Esophagus muscularis mucosa (tissue), 4 donors: ENCODE data around the gene DHCR24. TPM values are rescaled to one million over a fixed set of nuclear protein-coding genes. Genes with fewer than 3 reads are reported as not detected.

Source experiments
- DNase-seq: peaks from one replicate; pipeline ENCODE4 v3.0.0-alpha.2; 2017; ENCODE audit errors: extremely low spot score
- H3K27ac ChIP-seq, 4 donors: fragments of 200-600 bp; sonication (generic); replicated peaks in 1 of 4; 1 replicate in 3 of 4; 2 replicates in 1 of 4; pipeline ENCODE4 v1.5.1; 2016 to 2019; ENCODE audit warnings: mild to moderate bottlenecking in 1 of 4
- H3K27me3 ChIP-seq, 4 donors: fragments of 200-600 bp; sonication (generic); one replicate each; pipeline versions ENCODE4 v1.5.1 to v1.6.0; 2016 to 2019
- H3K36me3 ChIP-seq, 4 donors: fragments of 200-600 bp; sonication (generic); one replicate each; pipeline ENCODE4 v1.5.1; 2016 to 2019
- H3K4me1 ChIP-seq, 4 donors: fragments of 200-600 bp; sonication (generic); one replicate each; pipeline ENCODE4 v1.5.1; 2016 to 2019
- H3K4me3 ChIP-seq, 4 donors: fragments of 200-600 bp; sonication (generic); 1 replicate in 2 of 4; 2 replicates in 2 of 4; pipeline ENCODE4 v1.5.1; 2016 to 2019; ENCODE audit warnings: mild to moderate bottlenecking in 4 of 4, moderate library complexity in 1 of 4
- H3K9me3 ChIP-seq, 4 donors: fragments of 200-600 bp; sonication (generic); 1 replicate in 3 of 4; 2 replicates in 1 of 4; pipeline ENCODE4 v1.5.1; 2016 to 2019
- EP300 ChIP-seq: sonication (generic); formaldehyde crosslinking; IDR thresholded peaks from one replicate; pipeline ENCODE4 v1.6.1; 2017; ENCODE audit warnings: antibody characterized with exemption
- POLR2A ChIP-seq: fragments of 450-650 bp; IDR thresholded peaks from one replicate; pipeline ENCODE4 v1.6.1; 2017; ENCODE audit warnings: antibody characterized with exemption, moderate library complexity, mild to moderate bottlenecking, low read depth
- POLR2AphosphoS5 ChIP-seq, 2 donors: sonication (generic); formaldehyde crosslinking; IDR thresholded peaks; one replicate each; pipeline ENCODE4 v1.6.1; 2017; ENCODE audit warnings: antibody characterized with exemption in 2 of 2
- WGBS: methylation state at CpG from one replicate; pipeline ENCODE4 v1.1.5; 2018; 5-methylcytosine and 5-hydroxymethylcytosine counted together
- intact Hi-C: fragments of 100-400 bp; cut with DNase I; formaldehyde crosslinking; loops from one replicate; pipeline ENCODE4 v1.15.1; 2023
- total RNA-seq, 4 donors: library from RNA; depleted of rRNA; stranded (reverse); fragments of >200 nt; gene quantifications; one replicate each; pipeline versions ENCODE4 v1.1.0 to v1.2.1, GENCODE V29; 2016
- TF ChIP-seq, protein P1 (sequence below), 3 experiments: fragments of 200-600 bp in 2 of 3; fragments of 450-650 bp in 1 of 3; sonication (generic) in 2 of 3; IDR thresholded peaks; one replicate each; pipeline ENCODE4 v1.5.1; 2017 to 2019; ENCODE audit warnings: antibody characterized with exemption in 3 of 3, mild to moderate bottlenecking in 2 of 3, moderate library complexity in 1 of 3

Gene DHCR24
- total RNA-seq, 4 donors from 2014 or later, result 10.8 to 16.1 (median 13.1) TPM

DNA sequence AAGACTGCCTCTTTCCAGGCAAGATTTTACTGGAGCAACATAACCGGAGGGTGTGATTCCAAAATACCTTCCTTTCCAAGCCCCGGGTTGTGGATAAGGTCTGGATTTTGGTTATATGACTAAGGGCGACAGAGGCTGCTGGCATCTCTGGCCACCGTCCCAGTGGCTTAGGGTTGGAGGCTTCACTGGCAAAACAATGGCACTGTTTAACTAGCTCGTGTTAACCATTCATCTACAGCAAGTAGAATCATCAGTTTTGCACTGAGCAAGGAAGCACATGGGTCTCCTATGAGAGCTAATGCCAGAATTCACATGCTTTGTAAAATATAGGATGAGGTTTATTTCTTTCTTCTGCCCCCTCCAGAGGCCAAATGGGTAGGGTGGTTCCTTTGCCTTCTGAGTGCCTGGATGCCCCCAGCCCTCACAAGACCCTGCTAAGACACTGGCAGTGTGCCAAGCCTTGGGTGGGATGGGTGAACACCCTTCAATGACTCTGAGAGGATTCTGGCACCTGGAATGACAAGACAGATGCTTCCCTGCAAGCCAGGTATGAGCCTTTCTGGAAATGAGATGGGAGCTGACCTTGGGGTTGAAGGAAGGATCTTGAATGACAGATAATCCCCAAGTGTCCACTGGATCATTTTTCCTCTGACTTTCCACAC, 36.8 kb downstream of the DHCR24 start:
- 81% methylated on average over 5 of the region's 5 CpGs for WGBS
- no peak for DNase-seq
- peaks cover 0 to 4% (median 0%) of the 10 kb centered on the region in 4 donors for H3K9me3 ChIP-seq
- peaks cover 0 to 13% (median 4%) of the 10 kb centered on the region in 4 donors for H3K4me1 ChIP-seq
- intact Hi-C loops, result no loop called here
- H3K36me3 ChIP-seq, result peaks cover 0 to 29% (median 6%) of the 10 kb centered on the region in 4 donors
- H3K4me3 ChIP-seq, result no peak overlapping the region
- TF ChIP-seq POLR2A (no peak), POLR2AphosphoS5 (IDR thresholded peaks at IDR 0.05) (no peak), EP300 (no peak)
- TF ChIP-seq, protein P1, sequence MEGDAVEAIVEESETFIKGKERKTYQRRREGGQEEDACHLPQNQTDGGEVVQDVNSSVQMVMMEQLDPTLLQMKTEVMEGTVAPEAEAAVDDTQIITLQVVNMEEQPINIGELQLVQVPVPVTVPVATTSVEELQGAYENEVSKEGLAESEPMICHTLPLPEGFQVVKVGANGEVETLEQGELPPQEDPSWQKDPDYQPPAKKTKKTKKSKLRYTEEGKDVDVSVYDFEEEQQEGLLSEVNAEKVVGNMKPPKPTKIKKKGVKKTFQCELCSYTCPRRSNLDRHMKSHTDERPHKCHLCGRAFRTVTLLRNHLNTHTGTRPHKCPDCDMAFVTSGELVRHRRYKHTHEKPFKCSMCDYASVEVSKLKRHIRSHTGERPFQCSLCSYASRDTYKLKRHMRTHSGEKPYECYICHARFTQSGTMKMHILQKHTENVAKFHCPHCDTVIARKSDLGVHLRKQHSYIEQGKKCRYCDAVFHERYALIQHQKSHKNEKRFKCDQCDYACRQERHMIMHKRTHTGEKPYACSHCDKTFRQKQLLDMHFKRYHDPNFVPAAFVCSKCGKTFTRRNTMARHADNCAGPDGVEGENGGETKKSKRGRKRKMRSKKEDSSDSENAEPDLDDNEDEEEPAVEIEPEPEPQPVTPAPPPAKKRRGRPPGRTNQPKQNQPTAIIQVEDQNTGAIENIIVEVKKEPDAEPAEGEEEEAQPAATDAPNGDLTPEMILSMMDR (IDR thresholded peaks at IDR 0.05), result no peak
- H3K27ac ChIP-seq, result peak overlapping the region in 1 of 4 donors; percentile 60
- no peaks in the 10 kb centered on the region for H3K27me3 ChIP-seq

GRCh38 chr1:54849219-54850068, 37.6 kb downstream of the DHCR24 start:
- no peak for TF ChIP-seq EP300
- TF ChIP-seq, protein P1 (IDR thresholded peaks at IDR 0.05), result no peak
- TF ChIP-seq POLR2AphosphoS5 (IDR thresholded peaks at IDR 0.05), result no peak
- no peak for TF ChIP-seq POLR2A
- H3K4me1 ChIP-seq, result peaks cover 0 to 13% (median 4%) of the 10 kb centered on the region in 4 donors
- peaks cover 0 to 4% (median 0%) of the 10 kb centered on the region in 4 donors for H3K9me3 ChIP-seq
- peaks cover 0 to 29% (median 6%) of the 10 kb centered on the region in 4 donors for H3K36me3 ChIP-seq
- H3K4me3 ChIP-seq, result no peak overlapping the region
- DNase-seq, result no peak
- WGBS, result 85% methylated on average over 6 of the region's 6 CpGs
- intact Hi-C loops, result no loop called here
- H3K27me3 ChIP-seq, result no peaks in the 10 kb centered on the region
- no peak overlapping the region for H3K27ac ChIP-seq

GRCh38 chr1:54848134-54848948, 38.7 kb downstream of the DHCR24 start:
- peaks cover 0 to 4% (median 0%) of the 10 kb centered on the region in 4 donors for H3K9me3 ChIP-seq
- no peak for TF ChIP-seq POLR2A
- H3K36me3 ChIP-seq, result peaks cover 0 to 22% (median 6%) of the 10 kb centered on the region in 4 donors
- 63% methylated on average over 3 of the region's 7 CpGs for WGBS
- no peak overlapping the region for H3K27ac ChIP-seq
- intact Hi-C loops, result no loop called here
- H3K4me1 ChIP-seq, result peaks cover 0 to 13% (median 4%) of the 10 kb centered on the region in 4 donors
- no peak overlapping the region for H3K4me3 ChIP-seq
- no peaks in the 10 kb centered on the region for H3K27me3 ChIP-seq
- DNase-seq, result no peak

DNA sequence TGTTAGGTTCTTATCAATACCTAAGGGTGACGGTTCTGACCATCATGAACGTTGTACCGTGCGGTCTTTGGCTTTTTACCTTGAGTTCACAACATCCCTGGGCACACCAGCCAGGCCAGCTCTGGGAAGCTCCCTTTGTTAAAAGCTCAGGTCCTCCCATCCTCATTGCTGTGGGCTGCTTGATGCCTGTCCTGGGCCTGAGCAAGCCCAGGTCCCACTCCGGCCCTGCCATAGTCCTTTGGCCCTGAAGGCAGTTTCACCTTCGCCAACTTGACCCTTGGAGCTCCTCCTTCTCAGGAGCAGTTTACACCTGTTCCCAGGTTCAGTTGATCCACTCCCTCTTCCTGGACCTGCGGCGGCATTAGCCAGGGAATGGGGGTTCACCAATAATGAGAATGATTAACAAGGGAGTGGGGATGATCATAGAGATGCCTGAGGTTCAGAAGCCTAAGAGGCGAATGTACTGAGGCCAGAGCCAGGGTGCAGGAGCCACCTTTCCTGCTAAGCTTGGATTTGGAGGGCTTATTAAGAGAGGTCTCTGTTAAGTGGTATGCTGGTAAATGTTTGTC, 40.2 kb downstream of the DHCR24 start:
- intact Hi-C loops, result no loop called here
- TF ChIP-seq POLR2A (no peak), POLR2AphosphoS5 (IDR thresholded peaks at IDR 0.05) (no peak), EP300 (no peak)
- TF ChIP-seq, protein P1 (IDR thresholded peaks at IDR 0.05), result no peak
- DNase-seq, result no peak
- WGBS, result 83% methylated on average over 8 of the region's 9 CpGs
- Histone ChIP-seq H3K9me3 (peaks cover 0 to 4% (median 0%) of the 10 kb centered on the region in 4 donors), H3K4me3 (no peak overlapping the region), H3K4me1 (peaks cover 0 to 13% (median 4%) of the 10 kb centered on the region in 4 donors), H3K36me3 (peaks cover 0 to 8% (median 3%) of the 10 kb centered on the region in 4 donors), H3K27me3 (no peaks in the 10 kb centered on the region), H3K27ac (no peak overlapping the region)
